NCI-H1694 treated with DMSO at 0.1 percent for 48 hours (cell line): ENCODE results near the gene TBC1D22B.
"Not testable (repeated sequence)": the region's sequence is repeated elsewhere in the genome, so short reads cannot be mapped to it uniquely, and the experiment has no call there.

Experiments
- DNase-seq: peaks from one replicate; lab custom pipeline; 2025; lab: John Stamatoyannopoulos, UW

The TBC1D22B gene

GRCh38 chr6:37321516-37322415 is 64.2 kb downstream of the TBC1D22B start:
- no peak for DNase-seq

- DNase-seq, result peak; percentile 80
Measured at GRCh38 chr6:37323580-37323979, 66.0 kb downstream of the TBC1D22B start.

- DNase-seq, result peak; percentile 32
Measured at GRCh38 chr6:37324131-37325033, 66.8 kb downstream of the TBC1D22B start.

GRCh38 chr6:37330345-37330744 is 72.8 kb downstream of the TBC1D22B start:
- DNase-seq, result not testable (repeated sequence)

GRCh38 chr6:37331047-37331446 is 73.5 kb downstream of the TBC1D22B start:
- DNase-seq, result no peak

- no peak for DNase-seq
Measured at GRCh38 chr6:37332894-37333293, 75.3 kb downstream of the TBC1D22B start.

GRCh38 chr6:37334047-37334446 is 76.5 kb downstream of the TBC1D22B start:
- DNase-seq, result no peak

GRCh38 chr6:37338317-37338716 is 80.7 kb downstream of the TBC1D22B start:
- DNase-seq, result not testable (repeated sequence)

GRCh38 chr6:37338745-37339255 is 81.2 kb downstream of the TBC1D22B start:
- DNase-seq, result no peak

- DNase-seq, result no peak
Measured at GRCh38 chr6:37339741-37340638, 82.4 kb downstream of the TBC1D22B start.

- no peak for DNase-seq
Measured at GRCh38 chr6:37340639-37340943, 83.0 kb downstream of the TBC1D22B start.

- DNase-seq, result no peak
Measured at GRCh38 chr6:37343248-37343647, 85.7 kb downstream of the TBC1D22B start.

- DNase-seq, result no peak
Measured at GRCh38 chr6:37344308-37344707, 86.7 kb downstream of the TBC1D22B start.

GRCh38 chr6:37345804-37346203 is 88.2 kb downstream of the TBC1D22B start:
- DNase-seq, result not testable (repeated sequence)

GRCh38 chr6:37347177-37347576 is 89.6 kb downstream of the TBC1D22B start:
- no peak for DNase-seq

- DNase-seq, result no peak
Measured at GRCh38 chr6:37347670-37348111, 90.1 kb downstream of the TBC1D22B start.

GRCh38 chr6:37351027-37351426 is 93.5 kb downstream of the TBC1D22B start:
- DNase-seq, result no peak

GRCh38 chr6:37352384-37352783 is 94.8 kb downstream of the TBC1D22B start:
- no peak for DNase-seq

GRCh38 chr6:37353761-37354525 is 96.4 kb downstream of the TBC1D22B start, which contains the start of gene RNF8:
TSS of gene RNF8 (plus strand) at chr6:37353983. CDS start at chr6:37354165, 182 bp downstream.
- peak; percentile 68 for DNase-seq

- DNase-seq, result no peak
Measured at GRCh38 chr6:37354526-37355384, 97.2 kb downstream of the TBC1D22B start.
